Esophagus muscularis mucosa (tissue), 3 donors: ENCODE data around the gene ANOS1.
"Not testable (repeated sequence)": the region's sequence is repeated elsewhere in the genome, so short reads cannot be mapped to it uniquely, and the experiment has no call there.

Experiments used
- CTCF ChIP-seq, 3 experiments: fragments of 200-600 bp in 2 of 3; fragments of 450-650 bp in 1 of 3; sonication (generic) in 2 of 3; IDR thresholded peaks; one replicate each; pipeline ENCODE4 v1.5.1; 2017 to 2019; ENCODE audit warnings: antibody characterized with exemption in 3 of 3, mild to moderate bottlenecking in 2 of 3, moderate library complexity in 1 of 3
- POLR2A ChIP-seq: fragments of 450-650 bp; IDR thresholded peaks from one replicate; pipeline ENCODE4 v1.6.1; 2017; ENCODE audit warnings: antibody characterized with exemption, moderate library complexity, mild to moderate bottlenecking, low read depth
- POLR2AphosphoS5 ChIP-seq, 2 donors: sonication (generic); formaldehyde crosslinking; IDR thresholded peaks; one replicate each; pipeline ENCODE4 v1.6.1; 2017; ENCODE audit warnings: antibody characterized with exemption in 2 of 2

GRCh38 chrX:8502101-8502500 lies 229.8 kb downstream of the ANOS1 start:
- not testable (repeated sequence) for TF ChIP-seq CTCF (IDR thresholded peaks at IDR 0.05); POLR2AphosphoS5 (IDR thresholded peaks at IDR 0.05); POLR2A
